K562 (cell line): ENCODE measurements around the gene COL23A1. TPM values are rescaled to one million over a fixed set of nuclear protein-coding genes. Genes with fewer than 3 reads are reported as not detected.

Experiments
- BMI1 ChIP-seq: fragments of 150-350 bp; IDR thresholded peaks from 2 replicates; pipeline ENCODE4 v1.6.1; 2014; ENCODE audit warnings: low read length
- E2F5 ChIP-seq: sonication (generic); formaldehyde crosslinking; IDR thresholded peaks from 2 replicates; pipeline ENCODE4 v1.8.0; 2022; ENCODE audit warnings: mild to moderate bottlenecking, missing genetic modification reagents
- KDM1A ChIP-seq, 2 experiments: fragments of 450-650 bp; IDR thresholded peaks; 2 replicates each; pipeline ENCODE4 v1.6.1; 2016; ENCODE audit warnings: mild to moderate bottlenecking in 2 of 2
- KLF16 ChIP-seq: IDR thresholded peaks from 2 replicates; pipeline ENCODE4 v1.6.1; 2016; ENCODE audit warnings: antibody characterized with exemption
- L3MBTL2 ChIP-seq: fragments of 450-650 bp; IDR thresholded peaks from 2 replicates; pipeline ENCODE4 v1.6.1; 2016; ENCODE audit warnings: mild to moderate bottlenecking, moderate library complexity
- MAFF ChIP-seq: IDR thresholded peaks from 2 replicates; pipeline ENCODE4 v1.6.1; 2012; ENCODE audit warnings: low read length, improper control_type of control experiment
- NCOR1 ChIP-seq: fragments of 450-650 bp; IDR thresholded peaks from 2 replicates; pipeline ENCODE4 v1.6.1; 2016; ENCODE audit warnings: mild to moderate bottlenecking, moderate library complexity
- PHB2 ChIP-seq: fragments of 450-650 bp; IDR thresholded peaks from 2 replicates; pipeline ENCODE4 v1.6.1; 2017; ENCODE audit warnings: low read depth
- RERE ChIP-seq: sonication (generic); formaldehyde crosslinking; IDR thresholded peaks from 2 replicates; pipeline ENCODE4 v1.8.0; 2023; ENCODE audit warnings: missing genetic modification reagents, mild to moderate bottlenecking, borderline replicate concordance
- ZC3H11A ChIP-seq: IDR thresholded peaks from 2 replicates; pipeline ENCODE4 v1.6.1; 2012; ENCODE audit warnings: low read depth, low read length, improper control_type of control experiment
- ZNF274 ChIP-seq: IDR thresholded peaks from 2 replicates; pipeline ENCODE4 v1.6.1; 2011; ENCODE audit warnings: low read depth, mild to moderate bottlenecking, low read length, moderate library complexity, borderline replicate concordance
- ZNF316 ChIP-seq: fragments of 450-650 bp; IDR thresholded peaks from 2 replicates; pipeline ENCODE4 v1.6.1; 2016
- ZNF347 ChIP-seq: fragments of 450-650 bp; formaldehyde crosslinking; IDR thresholded peaks from 2 replicates; pipeline ENCODE4 v1.4.0; 2020; ENCODE audit warnings: low read depth, mild to moderate bottlenecking, moderate library complexity
- ZNF395 ChIP-seq: fragments of 200-800 bp; sonication (Bioruptor generic); IDR thresholded peaks from 2 replicates; pipeline ENCODE4 v1.6.1; 2017; ENCODE audit warnings: missing genetic modification characterization, missing compliant biosample characterization
- ZNF436 ChIP-seq: fragments of 250-450, 450-650 bp; sonication (Bioruptor Pico); formaldehyde crosslinking; IDR thresholded peaks from 2 replicates; pipeline ENCODE4 v1.7.0; 2020; ENCODE audit warnings: mild to moderate bottlenecking
- ZNF445 ChIP-seq: fragments of 250-450 bp; sonication (Bioruptor Pico); IDR thresholded peaks from 2 replicates; pipeline ENCODE4 v1.4.0; 2020; ENCODE audit warnings: low read depth, mild to moderate bottlenecking, moderate library complexity
- ZNF639 ChIP-seq, 2 experiments: fragments of 200-800 bp in 1 of 2; sonication (Bioruptor generic) in 1 of 2; sonication (generic) in 1 of 2; formaldehyde crosslinking in 1 of 2; IDR thresholded peaks in 1 of 2; conservative IDR thresholded peaks in 1 of 2; 2 replicates each; pipeline versions ENCODE4 v1.5.0 to v1.6.1; 2016 to 2020; ENCODE audit warnings: missing compliant biosample characterization in 1 of 2, missing genetic modification characterization in 1 of 2, missing genetic modification reagents in 1 of 2
- ZNF740 ChIP-seq, 3 experiments: fragments of 200-800 bp in 1 of 3; sonication (Bioruptor generic) in 1 of 3; sonication (generic) in 1 of 3; formaldehyde crosslinking in 1 of 3; IDR thresholded peaks; 2 replicates each; pipeline versions ENCODE4 v1.6.1 to v1.8.0; 2016 to 2022; ENCODE audit warnings: mild to moderate bottlenecking in 2 of 3, missing compliant biosample characterization in 2 of 3, missing genetic modification characterization in 2 of 3, missing genetic modification reagents in 1 of 3
- ZNF75A ChIP-seq: fragments of 450-650 bp; formaldehyde crosslinking; IDR thresholded peaks from 2 replicates; pipeline ENCODE4 v1.4.0; 2020; ENCODE audit warnings: mild to moderate bottlenecking
- polyA plus RNA-seq, 8 experiments: library from polyadenylated mRNA; depleted of rRNA in 4 of 8; stranded (reverse) in 5 of 8; unstranded in 3 of 8; fragments of >200 nt; fragmentation: Nextera tagmentation in 2 of 8; fragmentation: Illumina TruSeq in 1 of 8; extraction: Ambion mirVana in 2 of 8; extraction: Trizol in 1 of 8; gene quantifications; 2 replicates each; pipeline versions ENCODE4 v1.2.1 to v1.2.3, GENCODE V29; 2011 to 2014; ENCODE audit warnings: inconsistent platforms in 1 of 8, missing spikeins in 1 of 8
- total RNA-seq, 7 experiments: library from RNA; depleted of rRNA in 6 of 7; stranded (reverse); fragments of >200 nt in 6 of 7; fragmentation: Illumina TruSeq in 2 of 7; extraction: Trizol in 2 of 7; gene quantifications; 2 replicates each; pipeline versions ENCODE4 v1.2.1 to v1.2.3, GENCODE V29; 2011 to 2021; ENCODE audit warnings: low replicate concordance in 1 of 7

The COL23A1 gene
- total and polyA plus RNA-seq, 9 of the 15 experiments (the other 6 are each of a cell fraction or from before 2014, with no cell fraction given), result 0.09 TPM; not detected in 8

GRCh38 chr5:178627259-178627598 is 37.0 kb upstream of the COL23A1 start (continued):
- TF ChIP-seq ZNF639 (CRISPR knock-in tag; conservative IDR thresholded peaks at IDR 0.05 in 1 of 2, IDR thresholded peaks at IDR 0.05 in 1 of 2), result peak in 1 of 2 experiments; percentile 59; a peak in 1 of 4 replicates
- TF ChIP-seq NCOR1, result 0 out of 2 replicates have a peak, but pooled peaks have one; percentile 8
- TF ChIP-seq ZNF445 (CRISPR knock-in tag), result no peak
- TF ChIP-seq E2F5 (CRISPR knock-in tag), result no peak
- no peak for TF ChIP-seq ZNF75A (CRISPR knock-in tag)
- TF ChIP-seq KLF16, result no peak
- no peak for TF ChIP-seq MAFF
- TF ChIP-seq PHB2, result no peak
- TF ChIP-seq L3MBTL2, result peak; percentile 28; the same call in 1 of the 2 replicates
- no peak for TF ChIP-seq ZNF395 (CRISPR knock-in tag)
- TF ChIP-seq ZNF316, result peak; percentile 96
- TF ChIP-seq ZNF436 (CRISPR knock-in tag), result no peak
- no peak for TF ChIP-seq ZC3H11A
- peak; percentile 86 for TF ChIP-seq ZNF740 (CRISPR knock-in tag; IDR thresholded peaks at IDR 0.05)
- TF ChIP-seq ZNF740 (tag; IDR thresholded peaks at IDR 0.05), result no peak; a peak in 1 of 4 replicates
- TF ChIP-seq KDM1A (IDR thresholded peaks at IDR 0.05), result no peak; a peak in 1 of 4 replicates
- no peak for TF ChIP-seq RERE
- TF ChIP-seq ZNF274, result no peak
- TF ChIP-seq BMI1, result no peak
- TF ChIP-seq ZNF347 (CRISPR knock-in tag), result no peak
